Naive thymus-derived CD8-positive, alpha-beta T cell (primary cell): Measurements from ENCODE around the gene RNF152. TPM values are rescaled to one million over a fixed set of nuclear protein-coding genes. Genes with fewer than 3 reads are reported as not detected.
A peak's percentile ranks its signal among the peaks of the same experiment; 100 is the strongest.
"Not testable (repeated sequence)": the region's sequence is repeated elsewhere in the genome, so short reads cannot be mapped to it uniquely, and the experiment has no call there.

Experiments
- ATAC-seq, 2 donors: fragments of 150-1000 bp; cut with Tn5 transposase in 1 of 2; sonication (Bioruptor Pico), chemical (Tn5 transposase) in 1 of 2; 1 replicate in 1 of 2; 2 replicates in 1 of 2; pipeline ENCODE4 v1.10.0; 2021; ENCODE audit warnings: mild to moderate bottlenecking in 2 of 2, moderate library complexity in 2 of 2
- POLR2A ChIA-PET: fragments of 350-600 bp; sonication (Branson Sonifier 250); formaldehyde crosslinking; loops from one replicate; lab custom pipeline; 2021; ENCODE audit warnings: antibody characterized with exemption; lab: Charles Lee
- DNase-seq, 10 donors: peaks; one replicate each; pipeline versions ENCODE4 v3.0.0 to v3.0.0-alpha.2; 2020 to 2022
- H3K27ac Mint-ChIP-seq, 10 donors: one replicate each; pipeline ENCODE4 v1.8.0; 2020 to 2022; ENCODE audit warnings: mild to moderate bottlenecking in 10 of 10, mixed read lengths in 10 of 10, moderate library complexity in 4 of 10, inconsistent platforms in 1 of 10
- H3K27me3 Mint-ChIP-seq, 5 donors: one replicate each; pipeline ENCODE4 v1.8.0; 2021 to 2022; ENCODE audit warnings: mixed read lengths in 5 of 5
- H3K36me3 Mint-ChIP-seq, 3 donors: one replicate each; pipeline ENCODE4 v1.8.0; 2020 to 2022; ENCODE audit warnings: mixed read lengths in 3 of 3, mild to moderate bottlenecking in 2 of 3, inconsistent platforms in 1 of 3
- H3K4me1 Mint-ChIP-seq, 4 donors: one replicate each; pipeline ENCODE4 v1.8.0; 2021 to 2022; ENCODE audit warnings: mixed read lengths in 4 of 4
- H3K4me3 Mint-ChIP-seq, 10 donors: one replicate each; pipeline ENCODE4 v1.8.0; 2020 to 2022; ENCODE audit warnings: mild to moderate bottlenecking in 10 of 10, mixed read lengths in 10 of 10, moderate library complexity in 6 of 10, inconsistent platforms in 1 of 10
- H3K9me3 Mint-ChIP-seq, 9 donors: one replicate each; pipeline ENCODE4 v1.8.0; 2020 to 2022; ENCODE audit warnings: mixed read lengths in 9 of 9, mild to moderate bottlenecking in 3 of 9, inconsistent platforms in 1 of 9, moderate library complexity in 1 of 9
- polyA plus RNA-seq, 3 donors: library from polyadenylated mRNA; unstranded; fragments of 300-500 nt; fragmentation: Illumina TruSeq; gene quantifications; one replicate each; pipeline ENCODE4 v1.2.3, GENCODE V29; 2021
- total RNA-seq, 8 experiments: library from RNA in 2 of 8; stranded (reverse) in 2 of 8; gene quantifications; one replicate each; pipeline ENCODE4 v1.2.3 and lab custom pipeline; 2021 to 2026

RNF152 gene
- total and polyA plus RNA-seq, 5 experiments from 2014 or later, result 0.19 to 0.23 TPM; not detected in 3

GRCh38 chr18:61823595-61823994 is 69.2 kb downstream of the RNF152 start:
- POLR2A ChIA-PET, result no interaction called here
- ATAC-seq, result no peak
- peaks cover 0 to 2% (median 0%) of the 10 kb centered on the region in 4 donors for H3K4me1 Mint-ChIP-seq
- H3K9me3 Mint-ChIP-seq, result no peaks in the 10 kb centered on the region
- no peaks in the 10 kb centered on the region for H3K27me3 Mint-ChIP-seq
- DNase-seq, result no peak
- no peak overlapping the region for H3K4me3 Mint-ChIP-seq
- H3K27ac Mint-ChIP-seq, result no peak overlapping the region
- no peaks in the 10 kb centered on the region for H3K36me3 Mint-ChIP-seq

GRCh38 chr18:61822879-61823278 is 69.9 kb downstream of the RNF152 start:
- DNase-seq (no peak), ATAC-seq (no peak)
- Mint-ChIP-seq H3K27me3 (no peaks in the 10 kb centered on the region), H3K4me1 (peaks cover 0 to 2% (median 0%) of the 10 kb centered on the region in 4 donors), H3K36me3 (no peaks in the 10 kb centered on the region), H3K9me3 (no peaks in the 10 kb centered on the region), H3K4me3 (no peak overlapping the region), H3K27ac (no peak overlapping the region)
- POLR2A ChIA-PET, result no interaction called here

DNA sequence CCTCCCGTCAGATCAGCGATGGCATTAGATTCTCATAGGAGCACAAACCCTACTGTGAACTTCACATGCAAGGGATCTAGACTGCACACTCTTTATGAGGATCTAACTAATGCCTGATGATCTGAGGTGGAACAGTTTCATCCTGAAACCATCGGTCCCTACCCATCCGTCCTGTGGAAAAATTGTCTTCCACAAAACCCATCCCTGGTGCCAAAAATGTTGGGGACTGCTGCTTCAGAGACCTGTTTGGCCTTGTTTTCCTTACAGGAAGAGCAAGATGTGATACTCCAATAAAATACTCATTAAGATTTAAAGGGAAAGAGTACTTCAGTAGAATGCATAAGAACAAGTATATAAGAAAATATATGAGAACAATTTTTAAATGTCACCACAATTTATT is 71.1 kb downstream of the RNF152 start:
- peaks cover 0 to 2% (median 0%) of the 10 kb centered on the region in 4 donors for H3K4me1 Mint-ChIP-seq
- POLR2A ChIA-PET, result no interaction called here
- no peak overlapping the region for H3K27ac Mint-ChIP-seq
- peaks cover 0 to 2% (median 0%) of the 10 kb centered on the region in 5 donors for H3K27me3 Mint-ChIP-seq
- DNase-seq (no peak), ATAC-seq (no peak)
- H3K9me3 Mint-ChIP-seq, result no peaks in the 10 kb centered on the region
- no peaks in the 10 kb centered on the region for H3K36me3 Mint-ChIP-seq
- no peak overlapping the region for H3K4me3 Mint-ChIP-seq

- Mint-ChIP-seq H3K4me3 (no peak overlapping the region), H3K9me3 (no peaks in the 10 kb centered on the region), H3K36me3 (no peaks in the 10 kb centered on the region), H3K27me3 (peaks cover 0 to 2% (median 0%) of the 10 kb centered on the region in 5 donors), H3K27ac (no peak overlapping the region), H3K4me1 (peaks cover 0 to 2% (median 0%) of the 10 kb centered on the region in 4 donors)
- no peak for DNase-seq
- POLR2A ChIA-PET, result no interaction called here
- ATAC-seq, result no peak
Measured at GRCh38 chr18:61820882-61821281, 71.9 kb downstream of the RNF152 start.

- peaks cover 0 to 2% (median 0%) of the 10 kb centered on the region in 4 donors for H3K4me1 Mint-ChIP-seq
- no peak for ATAC-seq
- H3K27ac Mint-ChIP-seq, result no peak overlapping the region
- peaks cover 0 to 8% (median 6%) of the 10 kb centered on the region in 5 donors for H3K27me3 Mint-ChIP-seq
- no peak for DNase-seq
- H3K4me3 Mint-ChIP-seq, result no peak overlapping the region
- no peaks in the 10 kb centered on the region for H3K9me3 Mint-ChIP-seq
- H3K36me3 Mint-ChIP-seq, result no peaks in the 10 kb centered on the region
- POLR2A ChIA-PET, result no interaction called here
Measured at GRCh38 chr18:61817086-61817485, 75.7 kb downstream of the RNF152 start.

DNA sequence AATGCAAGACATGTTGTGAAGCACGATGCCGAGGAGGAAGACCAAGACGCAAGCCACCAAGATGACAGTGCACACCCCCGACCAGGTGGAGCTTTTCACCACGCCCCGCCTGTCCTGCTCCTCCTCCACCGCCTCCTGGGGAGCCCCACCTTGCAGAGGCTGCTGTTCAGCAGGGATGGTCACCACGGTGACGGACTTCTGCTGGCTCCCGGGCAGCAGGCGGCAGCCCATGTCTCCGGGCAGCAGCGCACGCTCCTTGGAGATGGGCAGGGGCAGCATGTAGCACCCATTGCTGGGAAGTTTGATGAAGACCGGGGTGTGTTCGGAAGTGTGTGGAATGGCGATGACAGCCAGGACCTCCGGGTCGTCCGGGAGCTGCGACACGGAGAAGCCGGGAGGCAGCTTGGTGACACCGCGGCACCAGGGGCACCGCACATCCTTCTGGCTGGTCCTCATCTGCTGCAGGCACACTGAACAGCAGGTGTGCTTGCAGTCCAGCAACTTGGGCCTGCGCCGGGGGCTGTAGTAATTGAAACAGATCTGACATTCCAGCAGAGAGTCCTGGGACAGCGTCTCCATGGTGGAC is 76.8 kb downstream of the RNF152 start:
- no peak for DNase-seq
- no peaks in the 10 kb centered on the region for H3K4me1 Mint-ChIP-seq
- H3K36me3 Mint-ChIP-seq, result no peaks in the 10 kb centered on the region
- peaks cover 0 to 8% (median 6%) of the 10 kb centered on the region in 5 donors for H3K27me3 Mint-ChIP-seq
- no peak overlapping the region for H3K4me3 Mint-ChIP-seq
- POLR2A ChIA-PET, result no interaction called here
- peak overlapping the region in 1 of 10 donors; percentile 31 for H3K27ac Mint-ChIP-seq
- no peak for ATAC-seq
- no peaks in the 10 kb centered on the region for H3K9me3 Mint-ChIP-seq

GRCh38 chr18:61808286-61808685 is 84.5 kb downstream of the RNF152 start:
- Mint-ChIP-seq H3K4me1 (no peaks in the 10 kb centered on the region), H3K27me3 (peaks cover 0 to 8% (median 0%) of the 10 kb centered on the region in 5 donors), H3K36me3 (no peaks in the 10 kb centered on the region), H3K27ac (no peak overlapping the region), H3K4me3 (no peak overlapping the region), H3K9me3 (peaks cover 0 to 2% (median 0%) of the 10 kb centered on the region in 9 donors)
- no peak for DNase-seq
- POLR2A ChIA-PET, result no interaction called here
- ATAC-seq, result no peak

DNA sequence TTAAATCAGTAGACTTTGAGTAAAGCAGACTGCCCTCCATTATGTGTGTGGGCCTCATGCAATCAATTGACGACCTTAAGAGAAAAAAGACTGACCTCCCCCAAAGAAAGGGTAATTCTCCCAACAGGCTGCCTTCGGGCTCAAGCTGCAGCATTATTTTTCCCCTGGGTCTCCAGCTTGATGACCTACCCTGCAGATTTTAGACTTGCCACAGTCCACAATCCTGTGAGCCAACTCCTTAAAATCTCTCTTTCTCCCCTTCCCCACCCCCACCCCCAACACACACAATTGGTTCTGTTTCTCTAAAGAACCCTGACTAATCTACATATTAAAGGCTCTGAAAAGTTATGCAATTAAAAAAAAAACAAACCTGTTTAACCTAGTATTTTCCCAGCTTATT is 89.4 kb downstream of the RNF152 start:
- POLR2A ChIA-PET, result no interaction called here
- Mint-ChIP-seq H3K27me3 (peaks cover 0 to 8% (median 0%) of the 10 kb centered on the region in 5 donors), H3K36me3 (no peaks in the 10 kb centered on the region), H3K27ac (no peak overlapping the region), H3K4me1 (no peaks in the 10 kb centered on the region), H3K9me3 (peaks cover 0 to 2% (median 0%) of the 10 kb centered on the region in 9 donors), H3K4me3 (no peak overlapping the region)
- no peak for DNase-seq
- no peak for ATAC-seq

DNA sequence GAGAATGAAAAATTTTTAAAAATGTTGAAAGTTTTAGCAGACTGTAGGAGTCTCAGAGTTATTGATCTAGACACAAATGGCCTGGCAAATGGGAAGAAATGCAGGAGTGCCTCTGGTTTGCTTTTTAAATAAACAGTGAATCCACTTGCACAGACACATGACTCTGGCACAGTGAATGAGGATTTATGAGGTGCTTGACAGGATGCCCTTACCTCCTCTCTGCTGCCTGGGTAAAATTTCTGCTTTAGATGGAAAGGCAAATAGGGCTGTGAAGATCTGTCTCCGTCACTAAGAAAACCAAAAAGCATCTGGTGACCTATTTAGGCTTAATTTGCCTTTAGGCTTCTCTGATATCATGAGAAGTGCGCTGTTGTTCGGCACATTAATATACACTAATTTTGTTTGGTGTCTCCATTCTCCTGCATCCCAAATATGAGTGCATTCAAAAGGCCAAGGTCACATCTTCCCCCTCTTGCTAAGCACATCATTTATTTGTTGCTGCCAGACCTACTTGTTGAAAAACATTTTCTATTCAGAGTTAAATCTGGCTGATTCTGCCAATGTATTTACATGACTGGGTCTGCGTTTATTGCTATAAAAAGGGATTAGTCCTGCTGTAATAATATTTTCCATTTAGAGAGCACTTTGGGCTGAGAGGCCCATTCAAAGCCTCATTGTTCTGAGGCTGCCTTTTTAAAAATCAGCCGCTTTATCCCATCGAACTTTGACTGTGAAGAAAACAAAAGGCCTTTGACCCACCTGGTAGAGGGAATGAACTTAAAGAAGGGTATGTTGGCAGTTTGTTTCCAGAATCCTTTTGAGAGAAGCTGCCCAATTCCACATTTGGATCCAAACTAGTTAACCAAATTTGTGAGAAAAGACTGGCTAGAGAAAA is 94.9 kb downstream of the RNF152 start:
- no peak for ATAC-seq
- POLR2A ChIA-PET, result no interaction called here
- Mint-ChIP-seq H3K4me3 (no peak overlapping the region), H3K9me3 (no peaks in the 10 kb centered on the region), H3K4me1 (no peaks in the 10 kb centered on the region), H3K36me3 (peaks cover 0 to 4% (median 0%) of the 10 kb centered on the region in 3 donors), H3K27ac (no peak overlapping the region), H3K27me3 (peaks cover 0 to 11% (median 6%) of the 10 kb centered on the region in 5 donors)
- no peak for DNase-seq

GRCh38 chr18:61791031-61791430 is 101.8 kb downstream of the RNF152 start:
- H3K27me3 Mint-ChIP-seq, result peaks cover 0 to 9% (median 3%) of the 10 kb centered on the region in 5 donors
- POLR2A ChIA-PET, result no interaction called here
- DNase-seq, result no peak

GRCh38 chr18:61787011-61787670 is 105.7 kb downstream of the RNF152 start:
- ATAC-seq, POLR2A ChIA-PET, H3K4me3 Mint-ChIP-seq, H3K36me3 Mint-ChIP-seq, H3K27ac Mint-ChIP-seq, H3K4me1 Mint-ChIP-seq, DNase-seq, H3K27me3 Mint-ChIP-seq: not testable (repeated sequence)
- H3K9me3 Mint-ChIP-seq, result peaks cover 2 to 23% (median 11%) of the 10 kb centered on the region in 9 donors

More at GRCh38 chr18:61791031-61791430, 101.8 kb downstream of the RNF152 start:
- Mint-ChIP-seq H3K36me3 (peaks cover 0 to 10% (median 0%) of the 10 kb centered on the region in 3 donors), H3K9me3 (peaks cover 2 to 23% (median 11%) of the 10 kb centered on the region in 9 donors), H3K4me3 (no peak overlapping the region), H3K4me1 (no peaks in the 10 kb centered on the region), H3K27ac (no peak overlapping the region)
- ATAC-seq, result no peak

DNA sequence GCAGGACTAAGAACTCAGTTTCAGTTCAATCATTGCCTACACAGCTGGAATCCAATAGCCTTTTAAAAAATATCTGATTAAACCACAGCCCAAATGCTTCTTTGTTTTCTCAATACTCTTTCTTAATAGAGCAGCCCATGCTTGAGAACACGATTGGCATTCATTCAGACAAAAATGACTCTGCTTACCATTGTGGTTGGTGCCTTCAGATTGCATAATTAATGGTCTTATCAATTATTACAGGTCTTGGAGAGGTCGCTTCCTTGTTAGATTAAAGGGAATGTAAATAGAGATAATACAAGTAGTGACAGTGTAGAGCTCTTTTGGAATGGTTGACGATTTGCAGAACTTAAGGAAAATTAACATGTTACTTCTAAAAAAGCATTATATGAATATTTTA is 107.2 kb downstream of the RNF152 start:
- POLR2A ChIA-PET, result no interaction called here
- DNase-seq, result no peak
- peaks cover 0 to 3% (median 2%) of the 10 kb centered on the region in 5 donors for H3K27me3 Mint-ChIP-seq
- no peaks in the 10 kb centered on the region for H3K4me1 Mint-ChIP-seq
- no peak for ATAC-seq
- H3K27ac Mint-ChIP-seq, result no peak overlapping the region
- H3K9me3 Mint-ChIP-seq, result peaks cover 2 to 23% (median 11%) of the 10 kb centered on the region in 9 donors
- peaks cover 0 to 10% (median 0%) of the 10 kb centered on the region in 3 donors for H3K36me3 Mint-ChIP-seq
- H3K4me3 Mint-ChIP-seq, result no peak overlapping the region

DNA sequence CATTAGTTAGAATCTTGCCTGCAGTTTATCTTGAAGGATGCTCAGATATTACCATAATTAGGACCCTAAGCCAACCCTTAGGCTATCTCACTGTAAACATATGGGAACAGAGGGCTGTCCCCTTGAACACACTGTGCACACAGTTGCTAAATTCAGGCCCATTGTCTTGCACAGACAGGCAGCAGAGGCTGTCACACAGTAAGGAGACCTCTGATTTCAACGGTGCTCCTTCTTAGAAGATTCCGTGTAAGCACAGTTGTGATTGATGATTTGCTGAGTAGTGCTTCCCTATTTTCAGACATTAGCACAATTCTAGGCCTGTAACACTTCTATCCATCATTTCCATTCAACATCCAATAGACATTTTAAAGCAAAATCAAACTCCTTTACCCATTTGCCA is 108.0 kb downstream of the RNF152 start:
- Mint-ChIP-seq H3K4me1 (no peaks in the 10 kb centered on the region), H3K36me3 (peaks cover 0 to 10% (median 0%) of the 10 kb centered on the region in 3 donors), H3K27ac (no peak overlapping the region), H3K9me3 (peaks cover 2 to 23% (median 11%) of the 10 kb centered on the region in 9 donors), H3K27me3 (peaks cover 0 to 3% (median 2%) of the 10 kb centered on the region in 5 donors), H3K4me3 (no peak overlapping the region)
- POLR2A ChIA-PET, result no interaction called here
- DNase-seq (no peak), ATAC-seq (no peak)
